CD14-positive monocyte (primary cell): ENCODE data around the gene SLC7A5. TPM values are rescaled to one million over a fixed set of nuclear protein-coding genes. Genes with fewer than 3 reads are reported as not detected.
"Not testable (repeated sequence)": the region's sequence is repeated elsewhere in the genome, so short reads cannot be mapped to it uniquely, and the experiment has no call there.

Experiments used
- DNase-seq, 3 donors: peaks; one replicate each; pipeline ENCODE4 v3.0.0-alpha.2; 2011 to 2022
- H2AFZ ChIP-seq: 2 replicates; pipeline ENCODE4 v1.6.0; 2012; ENCODE audit warnings: mild to moderate bottlenecking, low read depth, low read length, inconsistent platforms; ENCODE audit not compliant: insufficient read depth, poor library complexity, severe bottlenecking
- H3K27ac ChIP-seq, 2 donors: 1 replicate in 1 of 2; 2 replicates in 1 of 2; pipeline ENCODE4 v1.5.1; 2012 to 2013; ENCODE audit warnings: low read length in 2 of 2, control low read depth in 1 of 2, inconsistent platforms in 1 of 2, low read depth in 1 of 2, mild to moderate bottlenecking in 1 of 2
- H3K27me3 ChIP-seq, 2 donors: one replicate each; pipeline versions ENCODE4 v1.6.0 to v1.6.1; 2011 to 2013; ENCODE audit warnings: low read length in 2 of 2; ENCODE audit not compliant: control insufficient read depth in 2 of 2, insufficient read depth in 2 of 2
- H3K36me3 ChIP-seq, 2 donors: replicated peaks in 1 of 2; 1 replicate in 1 of 2; 2 replicates in 1 of 2; pipeline versions ENCODE4 v1.5.1 to v1.6.1; 2012 to 2013; ENCODE audit warnings: low read length in 2 of 2, control low read depth in 1 of 2, inconsistent platforms in 1 of 2, mild to moderate bottlenecking in 1 of 2; ENCODE audit not compliant: insufficient read depth in 2 of 2, control insufficient read depth in 1 of 2
- H3K4me1 ChIP-seq, 2 donors: 1 replicate in 1 of 2; 2 replicates in 1 of 2; pipeline versions ENCODE4 v1.5.1 to v1.6.1; 2012 to 2013; ENCODE audit warnings: low read length in 2 of 2, control low read depth in 1 of 2, inconsistent platforms in 1 of 2, mild to moderate bottlenecking in 1 of 2, moderate library complexity in 1 of 2; ENCODE audit not compliant: insufficient read depth in 2 of 2, control insufficient read depth in 1 of 2
- H3K4me2 ChIP-seq: replicated peaks from 2 replicates; pipeline ENCODE3; 2012; ENCODE audit warnings: low read length, moderate library complexity, mild to moderate bottlenecking; ENCODE audit not compliant: poor library complexity, severe bottlenecking; ENCODE audit errors: extremely low read depth
- H3K4me3 ChIP-seq, 3 experiments: fragments of 200-600 bp in 1 of 3; sonication (generic) in 1 of 3; replicated peaks in 1 of 3; 1 replicate in 2 of 3; 2 replicates in 1 of 3; pipeline ENCODE4 v1.5.1; 2011 to 2013; ENCODE audit warnings: low read length in 3 of 3, mild to moderate bottlenecking in 3 of 3, control low read depth in 2 of 3, low read depth in 2 of 3, inconsistent platforms in 1 of 3, moderate library complexity in 1 of 3
- H3K79me2 ChIP-seq: 2 replicates; pipeline ENCODE4 v1.6.0; 2012; ENCODE audit warnings: mild to moderate bottlenecking, control low read depth, inconsistent platforms, low read length, moderate library complexity; ENCODE audit not compliant: insufficient read depth
- H3K9ac ChIP-seq: 2 replicates; pipeline ENCODE4 v1.6.0; 2017; ENCODE audit warnings: low read length, mild to moderate bottlenecking; ENCODE audit not compliant: insufficient read depth, poor library complexity, severe bottlenecking
- H3K9me3 ChIP-seq, 2 donors: replicated peaks in 1 of 2; 1 replicate in 1 of 2; 2 replicates in 1 of 2; pipeline versions ENCODE4 v1.5.1 to v1.6.1; 2012 to 2013; ENCODE audit warnings: low read length in 2 of 2, control low read depth in 1 of 2; ENCODE audit not compliant: control insufficient read depth in 1 of 2, insufficient read depth in 1 of 2
- H4K20me1 ChIP-seq: 2 replicates; pipeline ENCODE4 v1.6.0; 2012; ENCODE audit warnings: mild to moderate bottlenecking, low read length, control low read depth, moderate library complexity; ENCODE audit not compliant: insufficient read depth
- H3K27ac Mint-ChIP-seq, 7 donors: one replicate each; pipeline ENCODE4 v1.8.0; 2020; ENCODE audit warnings: mild to moderate bottlenecking in 7 of 7, mixed read lengths in 7 of 7, moderate library complexity in 6 of 7, inconsistent platforms in 2 of 7
- H3K27me3 Mint-ChIP-seq, 3 donors: one replicate each; pipeline ENCODE4 v1.8.0; 2021 to 2022; ENCODE audit warnings: low read depth in 3 of 3, mild to moderate bottlenecking in 3 of 3, mixed read lengths in 3 of 3, moderate library complexity in 3 of 3, inconsistent platforms in 1 of 3
- H3K36me3 Mint-ChIP-seq, 2 donors: one replicate each; pipeline ENCODE4 v1.8.0; 2020; ENCODE audit warnings: mixed read lengths in 2 of 2, inconsistent platforms in 1 of 2, mild to moderate bottlenecking in 1 of 2
- H3K4me1 Mint-ChIP-seq: one replicate; pipeline ENCODE4 v1.8.0; 2020; ENCODE audit warnings: mild to moderate bottlenecking, mixed read lengths
- H3K4me3 Mint-ChIP-seq, 2 donors: one replicate each; pipeline ENCODE4 v1.8.0; 2020; ENCODE audit warnings: mild to moderate bottlenecking in 2 of 2, mixed read lengths in 2 of 2, moderate library complexity in 1 of 2
- H3K9me3 Mint-ChIP-seq, 7 donors: one replicate each; pipeline ENCODE4 v1.8.0; 2020 to 2022; ENCODE audit warnings: mixed read lengths in 7 of 7, mild to moderate bottlenecking in 6 of 7, moderate library complexity in 6 of 7, inconsistent platforms in 2 of 7
- WGBS: methylation state at CpG from one replicate; pipeline ENCODE4 v1.1.5; 2013; ENCODE audit warnings: missing lambda C conversion rate; ENCODE audit not compliant: insufficient coverage; 5-methylcytosine and 5-hydroxymethylcytosine counted together
- intact Hi-C, 2 donors: fragments of 100-400 bp; cut with micrococcal nuclease; formaldehyde crosslinking; loops; one replicate each; pipeline versions ENCODE4 v1.15.0 to v1.15.1; 2023
- polyA plus RNA-seq, 3 donors: library from polyadenylated mRNA; depleted of rRNA in 1 of 3; unstranded in 2 of 3; stranded (reverse) in 1 of 3; fragments of 300-500 nt in 2 of 3; fragments of >200 nt in 1 of 3; fragmentation: Illumina TruSeq in 2 of 3; gene quantifications; 1 replicate in 2 of 3; 2 replicates in 1 of 3; pipeline ENCODE4 v1.2.3, GENCODE V29; 2012 to 2021
- TF ChIP-seq, protein P1 (sequence below): fragments of 200-600 bp; IDR thresholded peaks from one replicate; pipeline ENCODE4 v1.8.0; 2022; ENCODE audit warnings: antibody characterized with exemption, mild to moderate bottlenecking

SLC7A5 gene
- polyA plus RNA-seq, 3 donors, result 0.40 to 5.8 (median 1.1) TPM

DNA sequence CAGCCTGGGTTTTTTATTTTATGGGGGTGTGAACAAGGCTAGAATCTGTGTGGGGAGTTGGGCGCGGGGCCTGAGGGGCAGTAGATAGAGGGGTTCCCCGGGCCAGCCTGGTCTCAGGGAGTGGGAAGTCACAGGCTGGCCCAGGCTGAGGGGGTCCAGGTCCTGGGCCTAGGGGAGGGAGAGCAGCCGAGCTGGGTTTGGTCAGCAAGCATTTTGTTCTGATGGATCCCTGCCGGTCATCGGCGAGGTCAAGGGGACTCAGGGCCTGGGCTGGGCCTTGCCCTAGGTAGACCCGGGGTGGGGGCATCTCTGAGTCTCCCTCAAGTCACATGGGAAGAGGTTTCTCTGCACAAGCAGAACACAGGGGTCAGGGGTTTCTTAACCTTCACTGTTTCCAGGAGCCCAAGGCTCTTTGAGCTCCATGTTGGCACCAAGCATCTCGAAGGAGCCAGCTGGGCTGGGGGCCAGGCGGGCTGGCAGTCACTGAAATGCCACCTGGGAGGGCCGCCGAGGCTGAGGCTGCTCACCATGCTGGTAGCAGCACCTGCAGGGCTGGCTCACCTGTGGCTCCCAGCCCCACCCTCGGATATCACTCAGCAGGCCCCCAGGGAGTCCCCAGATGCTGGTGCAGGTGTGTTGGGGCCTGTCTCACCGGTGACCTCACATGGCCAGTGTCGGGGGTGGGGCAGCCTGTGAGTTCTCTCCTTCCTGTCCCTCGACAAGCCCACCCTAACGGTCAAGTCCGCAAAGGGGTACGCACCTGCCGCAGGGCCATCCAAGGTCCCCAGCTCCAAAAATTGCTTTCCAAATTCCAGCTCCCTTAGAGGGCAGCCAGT is 41.0 kb downstream of the SLC7A5 start:
- Mint-ChIP-seq H3K27me3 (peaks cover 0 to 8% (median 1%) of the 10 kb centered on the region in 3 donors), H3K36me3 (peaks cover 9 to 11% of the 10 kb centered on the region in 2 donors), H3K9me3 (no peaks in the 10 kb centered on the region), H3K4me3 (no peak overlapping the region), H3K27ac (peak overlapping the region in 1 of 7 donors; percentile 60), H3K4me1 (peaks cover 5% of the 10 kb centered on the region)
- Histone ChIP-seq H3K9me3 (no peaks in the 10 kb centered on the region), H3K27ac (no peak overlapping the region), H3K9ac (no peak overlapping the region), H3K4me3 (no peak overlapping the region), H3K36me3 (no peaks in the 10 kb centered on the region), H4K20me1 (no peaks in the 10 kb centered on the region), H3K4me2 (no peak overlapping the region), H3K4me1 (peaks cover 4 to 6% of the 10 kb centered on the region in 2 donors), H3K27me3 (no peaks in the 10 kb centered on the region), H3K79me2 (no peaks in the 10 kb centered on the region), H2AFZ (no peak overlapping the region)
- DNase-seq, result no peak
- intact Hi-C loops, result no loop called here
- WGBS, result 97% methylated on average over 14 of the region's 20 CpGs
- TF ChIP-seq, protein P1, sequence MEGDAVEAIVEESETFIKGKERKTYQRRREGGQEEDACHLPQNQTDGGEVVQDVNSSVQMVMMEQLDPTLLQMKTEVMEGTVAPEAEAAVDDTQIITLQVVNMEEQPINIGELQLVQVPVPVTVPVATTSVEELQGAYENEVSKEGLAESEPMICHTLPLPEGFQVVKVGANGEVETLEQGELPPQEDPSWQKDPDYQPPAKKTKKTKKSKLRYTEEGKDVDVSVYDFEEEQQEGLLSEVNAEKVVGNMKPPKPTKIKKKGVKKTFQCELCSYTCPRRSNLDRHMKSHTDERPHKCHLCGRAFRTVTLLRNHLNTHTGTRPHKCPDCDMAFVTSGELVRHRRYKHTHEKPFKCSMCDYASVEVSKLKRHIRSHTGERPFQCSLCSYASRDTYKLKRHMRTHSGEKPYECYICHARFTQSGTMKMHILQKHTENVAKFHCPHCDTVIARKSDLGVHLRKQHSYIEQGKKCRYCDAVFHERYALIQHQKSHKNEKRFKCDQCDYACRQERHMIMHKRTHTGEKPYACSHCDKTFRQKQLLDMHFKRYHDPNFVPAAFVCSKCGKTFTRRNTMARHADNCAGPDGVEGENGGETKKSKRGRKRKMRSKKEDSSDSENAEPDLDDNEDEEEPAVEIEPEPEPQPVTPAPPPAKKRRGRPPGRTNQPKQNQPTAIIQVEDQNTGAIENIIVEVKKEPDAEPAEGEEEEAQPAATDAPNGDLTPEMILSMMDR, result no peak

DNA sequence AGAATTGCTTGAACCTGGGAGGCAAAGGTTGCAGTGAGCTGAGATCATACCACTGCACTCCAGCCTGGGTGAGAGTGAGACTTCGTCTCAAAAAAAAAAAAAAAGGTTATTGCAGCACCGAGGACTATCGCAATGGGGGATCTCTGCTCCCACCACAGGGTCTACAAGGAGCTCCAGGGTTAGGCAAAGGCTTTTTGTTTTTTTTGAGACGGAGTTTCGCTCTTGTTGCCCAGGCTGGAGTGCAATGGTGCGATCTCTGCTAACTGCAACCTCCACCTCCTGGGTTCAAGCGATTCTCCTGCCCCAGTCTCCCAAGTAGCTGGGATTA is 41.8 kb downstream of the SLC7A5 start:
- H3K4me1 Mint-ChIP-seq, H3K27me3 Mint-ChIP-seq, DNase-seq, H3K9me3 Mint-ChIP-seq, H3K4me2 ChIP-seq, H3K36me3 ChIP-seq, intact Hi-C loops, H3K4me1 ChIP-seq, H3K9ac ChIP-seq, H3K9me3 ChIP-seq, H3K27ac ChIP-seq, H4K20me1 ChIP-seq, H3K4me3 ChIP-seq, H3K27me3 ChIP-seq, H3K79me2 ChIP-seq, H2AFZ ChIP-seq, H3K27ac Mint-ChIP-seq, H3K4me3 Mint-ChIP-seq: not testable (repeated sequence)
- 73% methylated on average over 5 of the region's 7 CpGs for WGBS
- H3K36me3 Mint-ChIP-seq, result peaks cover 9 to 11% of the 10 kb centered on the region in 2 donors
